Loucy (cell line): ENCODE results near the gene USP22.

Experiments used
- H2AFZ ChIP-seq: fragments of 200-600 bp; sonication (generic); 2 replicates; pipeline ENCODE4 v1.6.0; 2016; ENCODE audit warnings: antibody characterized with exemption, mild to moderate bottlenecking, low read length, moderate library complexity
- H3F3A ChIP-seq: fragments of 200-600 bp; 2 replicates; pipeline ENCODE4 v1.6.0; 2016; ENCODE audit warnings: antibody characterized with exemption, low read depth, mild to moderate bottlenecking
- H3K27me3 ChIP-seq: fragments of 200-600 bp; sonication (generic); 2 replicates; pipeline ENCODE4 v1.6.1; 2014; ENCODE audit warnings: low read length, mild to moderate bottlenecking; ENCODE audit not compliant: insufficient read depth, poor library complexity, severe bottlenecking
- H3K36me3 ChIP-seq: fragments of 200-600 bp; sonication (generic); 2 replicates; pipeline ENCODE4 v1.6.1; 2016; ENCODE audit warnings: low read length; ENCODE audit not compliant: insufficient read depth
- H3K4me1 ChIP-seq: fragments of 200-600 bp; sonication (generic); 2 replicates; pipeline ENCODE4 v1.5.1; 2014; ENCODE audit warnings: low read length, mild to moderate bottlenecking; ENCODE audit not compliant: insufficient read depth, poor library complexity, severe bottlenecking
- H3K4me2 ChIP-seq: fragments of 200-600 bp; sonication (generic); 2 replicates; pipeline ENCODE4 v1.6.0; 2014; ENCODE audit warnings: antibody characterized with exemption, low read length, low read depth, mild to moderate bottlenecking; ENCODE audit not compliant: poor library complexity, severe bottlenecking
- H3K4me3 ChIP-seq: fragments of 200-600 bp; sonication (generic); 2 replicates; pipeline ENCODE4 v1.5.1; 2014; ENCODE audit warnings: low read length, mild to moderate bottlenecking, mixed read lengths; ENCODE audit not compliant: poor library complexity, severe bottlenecking
- H3K79me2 ChIP-seq: fragments of 200-600 bp; sonication (generic); 2 replicates; pipeline ENCODE4 v1.6.1; 2014; ENCODE audit warnings: low read length; ENCODE audit not compliant: insufficient read depth
- H3K9ac ChIP-seq: fragments of 200-600 bp; sonication (generic); 2 replicates; pipeline ENCODE4 v1.6.0; 2014; ENCODE audit warnings: mild to moderate bottlenecking, low read depth, low read length, moderate library complexity; ENCODE audit not compliant: poor library complexity, severe bottlenecking
- H3K9me2 ChIP-seq: fragments of 200-600 bp; sonication (generic); replicated peaks from 2 replicates; pipeline ENCODE4 v1.6.1; 2016; ENCODE audit warnings: low read depth, low read length, mixed read lengths
- H3K9me3 ChIP-seq: fragments of 200-600 bp; sonication (generic); 2 replicates; pipeline ENCODE4 v1.6.1; 2014; ENCODE audit warnings: mild to moderate bottlenecking, antibody characterized with exemption, low read length, low read depth; ENCODE audit not compliant: insufficient read depth
- H4K20me1 ChIP-seq: fragments of 200-600 bp; sonication (generic); 2 replicates; pipeline ENCODE4 v1.6.0; 2014; ENCODE audit warnings: antibody characterized with exemption, low read length, mild to moderate bottlenecking; ENCODE audit not compliant: insufficient read depth, poor library complexity, severe bottlenecking
- EZH2phosphoT487 ChIP-seq: fragments of 200-600 bp; IDR thresholded peaks from 2 replicates; pipeline ENCODE4 v1.6.1; 2018; ENCODE audit warnings: antibody characterized with exemption, mild to moderate bottlenecking, moderate library complexity, borderline replicate concordance
- TF ChIP-seq, protein P1 (sequence below): fragments of 200-600 bp; sonication (generic); conservative IDR thresholded peaks from 2 replicates; pipeline ENCODE4 v1.5.1; 2014; ENCODE audit warnings: mild to moderate bottlenecking, antibody characterized with exemption, low read length

USP22 gene

DNA sequence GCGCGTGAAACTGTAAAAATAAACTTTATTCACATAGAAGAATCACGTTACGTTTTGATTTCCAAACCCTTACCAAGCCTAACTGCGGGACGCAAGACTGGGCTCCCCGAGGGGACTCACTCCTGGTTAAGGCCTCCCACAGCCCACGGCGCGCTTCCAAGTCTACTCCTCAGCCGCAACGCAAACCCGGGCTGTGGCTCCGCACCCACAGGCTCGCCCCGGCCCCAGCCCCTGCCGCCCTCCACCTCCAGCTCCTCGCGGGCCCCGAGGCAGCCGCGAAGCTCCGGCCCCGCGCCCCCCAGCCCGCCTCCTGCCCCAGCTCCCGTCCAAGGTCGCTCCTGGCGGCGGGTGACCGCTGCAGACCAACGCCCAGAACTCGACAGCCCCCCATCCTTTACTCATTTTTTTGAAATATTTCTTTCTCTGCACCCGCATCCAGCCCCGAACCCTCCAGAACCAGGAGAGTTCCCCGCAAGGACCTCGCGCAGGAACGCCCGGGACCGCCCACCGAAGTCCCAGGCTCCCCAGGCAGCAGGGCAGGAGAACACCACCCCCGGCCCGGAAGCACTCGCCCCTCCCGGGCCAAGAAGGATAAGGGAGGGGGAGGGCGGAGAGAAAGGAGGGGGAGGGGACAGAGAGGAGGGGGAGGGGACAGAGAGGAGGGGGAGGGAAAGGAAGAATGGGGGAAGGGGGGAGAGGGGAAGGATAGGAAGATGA lies 912 bp downstream of the USP22 start:
- no peak for TF ChIP-seq EZH2phosphoT487
- TF ChIP-seq, protein P1, sequence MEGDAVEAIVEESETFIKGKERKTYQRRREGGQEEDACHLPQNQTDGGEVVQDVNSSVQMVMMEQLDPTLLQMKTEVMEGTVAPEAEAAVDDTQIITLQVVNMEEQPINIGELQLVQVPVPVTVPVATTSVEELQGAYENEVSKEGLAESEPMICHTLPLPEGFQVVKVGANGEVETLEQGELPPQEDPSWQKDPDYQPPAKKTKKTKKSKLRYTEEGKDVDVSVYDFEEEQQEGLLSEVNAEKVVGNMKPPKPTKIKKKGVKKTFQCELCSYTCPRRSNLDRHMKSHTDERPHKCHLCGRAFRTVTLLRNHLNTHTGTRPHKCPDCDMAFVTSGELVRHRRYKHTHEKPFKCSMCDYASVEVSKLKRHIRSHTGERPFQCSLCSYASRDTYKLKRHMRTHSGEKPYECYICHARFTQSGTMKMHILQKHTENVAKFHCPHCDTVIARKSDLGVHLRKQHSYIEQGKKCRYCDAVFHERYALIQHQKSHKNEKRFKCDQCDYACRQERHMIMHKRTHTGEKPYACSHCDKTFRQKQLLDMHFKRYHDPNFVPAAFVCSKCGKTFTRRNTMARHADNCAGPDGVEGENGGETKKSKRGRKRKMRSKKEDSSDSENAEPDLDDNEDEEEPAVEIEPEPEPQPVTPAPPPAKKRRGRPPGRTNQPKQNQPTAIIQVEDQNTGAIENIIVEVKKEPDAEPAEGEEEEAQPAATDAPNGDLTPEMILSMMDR = no peak
- H3K9me2 ChIP-seq = no peaks in the 10 kb centered on the region
- no peaks in the 10 kb centered on the region for H3K9me3 ChIP-seq
- H4K20me1 ChIP-seq = peaks cover 52% of the 10 kb centered on the region
- H3K4me1 ChIP-seq = peaks cover 33% of the 10 kb centered on the region
- H3K79me2 ChIP-seq = peaks cover 59% of the 10 kb centered on the region
- H2AFZ ChIP-seq = no peak overlapping the region
- peak overlapping the region; percentile 89 for H3K4me3 ChIP-seq
- H3F3A ChIP-seq = no peaks in the 10 kb centered on the region; the same call in 1 of the 2 replicates
- no peaks in the 10 kb centered on the region for H3K27me3 ChIP-seq
- peaks cover 12% of the 10 kb centered on the region; the same call in 1 of the 2 replicates for H3K36me3 ChIP-seq
- peak overlapping the region; percentile 100 for H3K9ac ChIP-seq
- H3K4me2 ChIP-seq = peak overlapping the region; percentile 94

- Histone ChIP-seq H3K9ac (peak overlapping the region; percentile 100), H3K4me1 (peaks cover 46% of the 10 kb centered on the region), H3K4me2 (peak overlapping the region; percentile 94), H3K9me2 (no peaks in the 10 kb centered on the region), H4K20me1 (peaks cover 70% of the 10 kb centered on the region), H3F3A (peaks cover 4% of the 10 kb centered on the region; the same call in 1 of the 2 replicates), H3K36me3 (peaks cover 15% of the 10 kb centered on the region; the same call in 1 of the 2 replicates), H3K27me3 (no peaks in the 10 kb centered on the region), H2AFZ (no peak overlapping the region), H3K9me3 (no peaks in the 10 kb centered on the region), H3K79me2 (peaks cover 78% of the 10 kb centered on the region), H3K4me3 (peak overlapping the region; percentile 89)
- TF ChIP-seq EZH2phosphoT487 = no peak
- TF ChIP-seq, protein P1 = peak; percentile 61
Measured at GRCh38 chr17:21039839-21040575, 2.8 kb downstream of the USP22 start.

DNA sequence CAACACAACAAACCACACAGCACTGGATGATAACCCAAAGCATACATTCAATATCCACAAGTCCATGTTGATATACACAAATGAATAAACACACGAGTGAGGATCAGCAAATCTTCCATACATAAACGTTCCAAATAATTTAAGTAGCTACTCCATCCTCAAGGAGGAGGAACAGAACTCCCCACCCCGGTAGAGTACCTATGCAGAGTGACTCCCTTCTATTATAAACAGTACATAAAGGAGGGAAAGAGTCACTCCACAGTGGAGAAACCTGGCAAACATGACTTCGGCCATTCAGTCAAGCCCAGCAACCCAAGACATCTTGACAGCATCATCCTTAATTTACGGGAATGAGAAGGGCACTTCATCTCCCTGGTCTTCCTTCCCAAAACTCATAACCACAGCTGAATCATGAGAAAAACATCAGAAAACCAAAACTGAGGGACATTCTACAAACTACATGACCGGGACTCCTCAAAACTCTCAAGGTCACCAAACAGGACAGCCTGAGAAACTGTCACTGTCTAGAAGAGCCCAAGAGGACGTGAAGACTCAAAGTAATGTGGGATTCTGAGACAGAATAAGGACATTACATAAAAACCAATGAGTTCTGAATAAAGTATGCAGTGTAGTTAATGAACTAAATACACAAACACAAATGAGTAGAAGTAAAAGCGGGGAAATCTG lies 5.6 kb downstream of the USP22 start:
- no peaks in the 10 kb centered on the region for H3K9me2 ChIP-seq
- no peaks in the 10 kb centered on the region for H3K27me3 ChIP-seq
- peaks cover 97% of the 10 kb centered on the region for H4K20me1 ChIP-seq
- H3K4me3 ChIP-seq = peak overlapping the region; percentile 89
- no peak for TF ChIP-seq EZH2phosphoT487
- TF ChIP-seq, protein P1 = no peak
- H3K9me3 ChIP-seq = no peaks in the 10 kb centered on the region
- H3F3A ChIP-seq = 0 out of 2 replicates have a peak, but pooled peaks cover 10% of the 10 kb centered on the region
- peaks cover 58% of the 10 kb centered on the region for H3K4me1 ChIP-seq
- peaks cover 19% of the 10 kb centered on the region; the same call in 1 of the 2 replicates for H3K36me3 ChIP-seq
- no peak overlapping the region for H2AFZ ChIP-seq
- H3K9ac ChIP-seq = peak overlapping the region; percentile 33
- H3K4me2 ChIP-seq = peak overlapping the region; percentile 94
- H3K79me2 ChIP-seq = peaks cover 100% of the 10 kb centered on the region
